ENCODE measurements around the gene EXD3.

The EXD3 gene

GRCh38 chr9:137304383-137305059 lies 118.4 kb downstream of the EXD3 start:
- no peak for TF ChIP-seq CTCF (IDR thresholded peaks at IDR 0.05; ENCODE audit: borderline replicate concordance, control extremely low read depth, extremely low read depth, insufficient read depth, missing control alignments)
- in situ Hi-C loops (cut with MboI; ENCODE audit: low sequenced_read_pairs, unreplicated experiment): no loop called here
- no peak for DNase-seq (ENCODE audit: low spot score)

GRCh38 chr9:137303893-137304382 lies 119.0 kb downstream of the EXD3 start:
- in situ Hi-C loops (cut with MboI; ENCODE audit: low sequenced_read_pairs, unreplicated experiment): no loop called here

GRCh38 chr9:137303151-137303892 lies 119.6 kb downstream of the EXD3 start:
- TF ChIP-seq CTCF (IDR thresholded peaks at IDR 0.05; ENCODE audit: borderline replicate concordance, control extremely low read depth, extremely low read depth, insufficient read depth, missing control alignments): no peak
- no peak for DNase-seq (ENCODE audit: low spot score)
- in situ Hi-C loops (cut with MboI; ENCODE audit: low sequenced_read_pairs, unreplicated experiment): no loop called here

More at GRCh38 chr9:137303893-137304382, 119.0 kb downstream of the EXD3 start:
- TF ChIP-seq CTCF (IDR thresholded peaks at IDR 0.05; ENCODE audit: borderline replicate concordance, control extremely low read depth, extremely low read depth, insufficient read depth, missing control alignments): no peak
- no peak for DNase-seq (ENCODE audit: low spot score)

GRCh38 chr9:137302449-137303150 lies 120.4 kb downstream of the EXD3 start:
- in situ Hi-C loops (cut with MboI; ENCODE audit: low sequenced_read_pairs, unreplicated experiment): no loop called here
- no peak for DNase-seq (ENCODE audit: low spot score)
- TF ChIP-seq CTCF (IDR thresholded peaks at IDR 0.05; ENCODE audit: borderline replicate concordance, control extremely low read depth, extremely low read depth, insufficient read depth, missing control alignments): peak; percentile 47

- in situ Hi-C loops (cut with MboI; ENCODE audit: low sequenced_read_pairs, unreplicated experiment): no loop called here
- peak; percentile 93 for DNase-seq (ENCODE audit: low spot score)
- peak; percentile 10 for TF ChIP-seq CTCF (IDR thresholded peaks at IDR 0.05; ENCODE audit: borderline replicate concordance, control extremely low read depth, extremely low read depth, insufficient read depth, missing control alignments)
These were observed 120.9 kb downstream of the EXD3 start, which contains the start of gene NRARP for GRCh38 chr9:137302118-137302448. NRARP (minus strand) TSS chr9:137302271; CDS start chr9:137301928, 343 bp downstream.
